ENCODE measurements around the gene ZNF618.

GRCh38 chr9:113978725-113979342 is 102.7 kb downstream of the ZNF618 start:
- no peak for TF ChIP-seq EZH2phosphoT487 (IDR thresholded peaks at IDR 0.05; ENCODE audit: insufficient read depth, low read depth)
- TF ChIP-seq EZH2 (IDR thresholded peaks at IDR 0.05; ENCODE audit: insufficient read depth, poor library complexity, severe bottlenecking): no peak
